Astrocyte (in vitro differentiated cells and primary cell): ENCODE measurements around the gene MRPS11. TPM values are rescaled to one million over a fixed set of nuclear protein-coding genes. Genes with fewer than 3 reads are reported as not detected.

Experiments used
- DNase-seq: peaks from one replicate; pipeline ENCODE4 v3.0.0-alpha.2; 2010; ENCODE audit warnings: low read depth
- FAIRE-seq: peaks from 2 replicates; lab custom pipeline; 2011; peaks lifted over from hg19 to GRCh38; lab: Jason Lieb, UNC
- H2AFZ ChIP-seq: 2 replicates; pipeline ENCODE4 v1.6.0; 2012; ENCODE audit warnings: low read depth, low read length, inconsistent platforms
- H3K27ac ChIP-seq: 2 replicates; pipeline ENCODE4 v1.5.1; 2011; ENCODE audit warnings: low read depth, low read length, inconsistent platforms
- H3K27me3 ChIP-seq: 2 replicates; pipeline ENCODE4 v1.6.0; 2011; ENCODE audit warnings: low read length, inconsistent platforms; ENCODE audit not compliant: insufficient read depth
- H3K36me3 ChIP-seq: 2 replicates; pipeline ENCODE4 v1.5.1; 2011; ENCODE audit warnings: low read length, inconsistent platforms; ENCODE audit not compliant: insufficient read depth
- H3K4me1 ChIP-seq: 2 replicates; pipeline ENCODE4 v1.5.1; 2011; ENCODE audit warnings: low read length, inconsistent platforms; ENCODE audit not compliant: insufficient read depth
- H3K4me2 ChIP-seq: 2 replicates; pipeline ENCODE4 v1.6.0; 2012; ENCODE audit warnings: low read length, inconsistent platforms
- H3K4me3 ChIP-seq: 2 replicates; pipeline ENCODE4 v1.5.1; 2011; ENCODE audit warnings: low read depth, mild to moderate bottlenecking, low read length, inconsistent platforms; ENCODE audit not compliant: insufficient read depth
- H3K79me2 ChIP-seq: 2 replicates; pipeline ENCODE4 v1.6.0; 2012; ENCODE audit warnings: mild to moderate bottlenecking, low read length, inconsistent platforms; ENCODE audit not compliant: insufficient read depth
- H3K9ac ChIP-seq: 2 replicates; pipeline ENCODE4 v1.6.0; 2012; ENCODE audit warnings: mild to moderate bottlenecking, low read length, inconsistent platforms
- H3K9me3 ChIP-seq: 2 replicates; pipeline ENCODE4 v1.5.1; 2012; ENCODE audit warnings: low read depth, mild to moderate bottlenecking, low read length, inconsistent platforms; ENCODE audit not compliant: insufficient read depth
- H4K20me1 ChIP-seq: 2 replicates; pipeline ENCODE4 v1.6.0; 2012; ENCODE audit warnings: low read length, inconsistent platforms; ENCODE audit not compliant: insufficient read depth
- H3K27ac Mint-ChIP-seq: one replicate; pipeline ENCODE4 v1.8.0; 2021; ENCODE audit warnings: mild to moderate bottlenecking, mixed read lengths; ENCODE audit not compliant: unreplicated experiment
- H3K27me3 Mint-ChIP-seq: one replicate; pipeline ENCODE4 v1.8.0; 2021; ENCODE audit warnings: low read depth, mixed read lengths; ENCODE audit not compliant: unreplicated experiment
- H3K36me3 Mint-ChIP-seq: one replicate; pipeline ENCODE4 v1.8.0; 2021; ENCODE audit warnings: low read depth, mixed read lengths; ENCODE audit not compliant: unreplicated experiment
- H3K4me1 Mint-ChIP-seq: one replicate; pipeline ENCODE4 v1.8.0; 2021; ENCODE audit warnings: low read depth, mixed read lengths; ENCODE audit not compliant: unreplicated experiment
- H3K4me3 Mint-ChIP-seq: one replicate; pipeline ENCODE4 v1.8.0; 2021; ENCODE audit warnings: mild to moderate bottlenecking, moderate library complexity, mixed read lengths; ENCODE audit not compliant: unreplicated experiment
- H3K9me3 Mint-ChIP-seq: one replicate; pipeline ENCODE4 v1.8.0; 2021; ENCODE audit warnings: mild to moderate bottlenecking, mixed read lengths; ENCODE audit not compliant: unreplicated experiment
- CTCF ChIP-seq: IDR thresholded peaks from 2 replicates; pipeline ENCODE4 v1.5.1; 2011; ENCODE audit warnings: low read depth, mild to moderate bottlenecking, inconsistent platforms, low read length, moderate library complexity; ENCODE audit not compliant: insufficient read depth
- EZH2 ChIP-seq: IDR thresholded peaks from 2 replicates; pipeline ENCODE4 v1.6.1; 2012; ENCODE audit warnings: mild to moderate bottlenecking, low read length, inconsistent platforms; ENCODE audit not compliant: insufficient read depth
- total RNA-seq: library from RNA; stranded (reverse); gene quantifications from 2 replicates; pipeline ENCODE4 v1.2.1, GENCODE V29; 2021

Gene MRPS11
- total RNA-seq, 1 donor from 2014 or later = 50.7 TPM

GRCh38 chr15:88487796-88488523 is 20.5 kb downstream of the MRPS11 start:
- no peaks in the 10 kb centered on the region for H3K9me3 Mint-ChIP-seq
- Histone ChIP-seq H3K27ac (no peak overlapping the region), H4K20me1 (no peaks in the 10 kb centered on the region), H3K9ac (no peak overlapping the region), H3K27me3 (peaks cover 3% of the 10 kb centered on the region), H3K4me2 (no peak overlapping the region), H3K79me2 (no peaks in the 10 kb centered on the region), H2AFZ (no peak overlapping the region), H3K4me3 (no peak overlapping the region), H3K36me3 (no peaks in the 10 kb centered on the region), H3K4me1 (no peaks in the 10 kb centered on the region), H3K9me3 (no peaks in the 10 kb centered on the region)
- no peak for DNase-seq
- H3K27me3 Mint-ChIP-seq = peaks cover 7% of the 10 kb centered on the region
- TF ChIP-seq CTCF = no peak
- TF ChIP-seq EZH2 = no peak
- peak overlapping the region; percentile 41 for H3K27ac Mint-ChIP-seq
- no peak for FAIRE-seq
- peaks cover 8% of the 10 kb centered on the region for H3K4me1 Mint-ChIP-seq
- H3K36me3 Mint-ChIP-seq = no peaks in the 10 kb centered on the region
- H3K4me3 Mint-ChIP-seq = no peak overlapping the region

GRCh38 chr15:88489321-88489720 is 21.8 kb downstream of the MRPS11 start:
- no peaks in the 10 kb centered on the region for H3K9me3 Mint-ChIP-seq
- no peaks in the 10 kb centered on the region for H3K36me3 Mint-ChIP-seq

More at GRCh38 chr15:88489321-88489720, 21.8 kb downstream of the MRPS11 start:
- Histone ChIP-seq H2AFZ (no peak overlapping the region), H4K20me1 (no peaks in the 10 kb centered on the region), H3K79me2 (no peaks in the 10 kb centered on the region), H3K27ac (no peak overlapping the region), H3K27me3 (no peaks in the 10 kb centered on the region), H3K9ac (no peak overlapping the region), H3K9me3 (no peaks in the 10 kb centered on the region), H3K4me2 (no peak overlapping the region), H3K4me1 (no peaks in the 10 kb centered on the region), H3K36me3 (no peaks in the 10 kb centered on the region), H3K4me3 (no peak overlapping the region)
- no peak for TF ChIP-seq EZH2
- TF ChIP-seq CTCF = no peak
- DNase-seq (no peak), FAIRE-seq (no peak)
- Mint-ChIP-seq H3K27me3 (peaks cover 4% of the 10 kb centered on the region), H3K4me3 (no peak overlapping the region), H3K27ac (no peak overlapping the region), H3K4me1 (peaks cover 8% of the 10 kb centered on the region)
